ENCODE data around the gene ST6GALNAC5.

The ST6GALNAC5 gene

DNA sequence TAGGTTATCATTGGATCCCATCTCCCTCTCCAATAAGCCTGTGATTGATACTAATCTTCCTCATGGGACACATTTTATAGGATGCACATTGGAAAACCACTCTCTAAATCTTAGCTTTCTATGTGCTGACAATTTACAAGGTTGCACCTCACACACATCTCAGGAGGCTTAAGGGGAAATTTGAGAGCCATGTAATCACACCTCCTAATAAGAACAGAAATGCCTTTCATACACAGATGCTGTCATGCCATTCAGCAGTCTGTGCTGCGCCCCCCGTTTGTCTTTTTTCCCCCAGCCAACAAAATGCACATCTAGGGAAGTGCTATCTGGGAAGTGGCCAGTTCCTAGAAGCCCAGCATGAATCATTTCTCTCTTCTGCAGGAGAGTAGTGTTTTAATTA is 154.5 kb downstream of the ST6GALNAC5 start:
- Histone ChIP-seq H3K4me1 (ENCODE audit: control insufficient read depth, low read depth, low read length) (peaks cover 21% of the 10 kb centered on the region), H3K79me2 (ENCODE audit: control insufficient read depth, insufficient read depth, low read length) (no peaks in the 10 kb centered on the region), H3K23ac (ENCODE audit: low read length) (no peak overlapping the region), H4K8ac (ENCODE audit: low read depth, low read length) (no peak overlapping the region), H3K79me1 (ENCODE audit: low read length) (no peaks in the 10 kb centered on the region), H2AK5ac (ENCODE audit: low read length) (no peak overlapping the region), H3K4me3 (ENCODE audit: low read length) (no peak overlapping the region), H3K56ac (ENCODE audit: low read length) (no peak overlapping the region), H3K9ac (ENCODE audit: low read length) (no peak overlapping the region), H3K27me3 (ENCODE audit: insufficient read depth, low read length, poor library complexity) (no peaks in the 10 kb centered on the region), H3K27ac (ENCODE audit: low read depth, low read length) (no peak overlapping the region), H2BK15ac (replicated peaks; ENCODE audit: low read depth) (no peak overlapping the region), H2BK120ac (ENCODE audit: low read depth, low read length) (no peak overlapping the region), H2BK5ac (ENCODE audit: low read length) (no peak overlapping the region), H4K5ac (ENCODE audit: low read length) (no peak overlapping the region), H3K4me2 (ENCODE audit: low read length) (no peak overlapping the region), H3K4ac (ENCODE audit: low read depth, low read length) (no peak overlapping the region), H3K18ac (ENCODE audit: low read length) (no peak overlapping the region), H3K36me3 (ENCODE audit: control insufficient read depth, insufficient read depth, low read length) (no peaks in the 10 kb centered on the region)
- WGBS (ENCODE audit: extremely low coverage, insufficient coverage, low lambda C conversion rate): no CpG with 5 or more reads among the region's 2 CpGs
- no peak for DNase-seq

DNA sequence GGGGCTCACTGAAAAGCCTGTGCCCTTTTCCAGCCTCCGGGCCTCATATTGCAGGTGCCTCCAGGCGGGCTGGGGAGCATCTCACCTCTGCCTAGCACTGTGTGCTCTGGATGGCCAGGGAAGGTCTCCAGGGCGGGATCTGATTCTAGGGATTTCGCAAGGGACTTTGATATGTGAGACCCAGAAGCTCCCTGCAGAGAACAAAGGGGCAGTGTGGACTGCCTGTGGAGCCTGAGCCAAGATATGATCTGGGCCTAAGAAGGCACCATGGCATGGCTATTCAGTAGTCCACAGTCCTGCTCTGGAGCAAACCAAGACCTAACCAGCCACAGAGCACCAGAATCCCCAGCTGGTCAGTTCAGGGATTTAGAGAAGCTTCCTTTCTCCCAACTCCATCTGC is 157.2 kb downstream of the ST6GALNAC5 start:
- Histone ChIP-seq H2BK5ac (ENCODE audit: low read length) (no peak overlapping the region), H3K18ac (ENCODE audit: low read length) (no peak overlapping the region), H3K9ac (ENCODE audit: low read length) (no peak overlapping the region), H2AK5ac (ENCODE audit: low read length) (no peak overlapping the region), H3K4me1 (ENCODE audit: control insufficient read depth, low read depth, low read length) (peaks cover 10% of the 10 kb centered on the region), H3K79me2 (ENCODE audit: control insufficient read depth, insufficient read depth, low read length) (no peaks in the 10 kb centered on the region), H4K5ac (ENCODE audit: low read length) (no peak overlapping the region), H3K79me1 (ENCODE audit: low read length) (no peaks in the 10 kb centered on the region), H3K4ac (ENCODE audit: low read depth, low read length) (no peak overlapping the region), H3K56ac (ENCODE audit: low read length) (peak overlapping the region; percentile 6), H3K36me3 (ENCODE audit: control insufficient read depth, insufficient read depth, low read length) (no peaks in the 10 kb centered on the region), H3K27me3 (ENCODE audit: insufficient read depth, low read length, poor library complexity) (no peaks in the 10 kb centered on the region), H2BK15ac (replicated peaks; ENCODE audit: low read depth) (no peak overlapping the region), H2BK120ac (ENCODE audit: low read depth, low read length) (no peak overlapping the region), H3K4me3 (ENCODE audit: low read length) (no peak overlapping the region), H3K23ac (ENCODE audit: low read length) (no peak overlapping the region), H3K4me2 (ENCODE audit: low read length) (no peak overlapping the region), H3K27ac (ENCODE audit: low read depth, low read length) (no peak overlapping the region), H4K8ac (ENCODE audit: low read depth, low read length) (no peak overlapping the region)
- DNase-seq: peak; percentile 88
- no CpG with 5 or more reads among the region's 4 CpGs for WGBS (ENCODE audit: extremely low coverage, insufficient coverage, low lambda C conversion rate)

DNA sequence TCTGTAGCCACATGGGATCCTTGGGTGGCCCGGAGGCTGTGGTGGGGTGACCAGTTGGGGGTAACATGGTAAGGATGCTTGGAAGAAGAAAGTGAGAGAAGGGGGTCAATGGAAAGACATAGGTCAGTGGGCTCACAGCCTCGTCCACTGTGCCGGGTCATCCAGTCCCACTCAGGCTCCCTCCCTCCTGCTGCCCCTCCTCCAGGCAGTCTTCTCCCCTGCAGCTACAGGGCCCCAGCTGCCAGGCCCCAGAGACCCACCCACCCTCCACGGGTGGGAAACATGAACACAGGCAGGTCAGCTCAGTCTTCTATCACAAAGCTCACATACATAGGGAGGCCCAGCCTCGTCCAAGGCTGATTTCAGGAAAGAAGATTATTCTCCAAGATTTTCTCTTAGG is 158.3 kb downstream of the ST6GALNAC5 start:
- Histone ChIP-seq H2AK5ac (ENCODE audit: low read length) (no peak overlapping the region), H4K5ac (ENCODE audit: low read length) (no peak overlapping the region), H3K4me2 (ENCODE audit: low read length) (no peak overlapping the region), H2BK15ac (replicated peaks; ENCODE audit: low read depth) (no peak overlapping the region), H3K56ac (ENCODE audit: low read length) (peak overlapping the region; percentile 17), H3K23ac (ENCODE audit: low read length) (no peak overlapping the region), H3K27ac (ENCODE audit: low read depth, low read length) (no peak overlapping the region), H3K36me3 (ENCODE audit: control insufficient read depth, insufficient read depth, low read length) (no peaks in the 10 kb centered on the region), H3K4me1 (ENCODE audit: control insufficient read depth, low read depth, low read length) (peaks cover 8% of the 10 kb centered on the region), H3K79me2 (ENCODE audit: control insufficient read depth, insufficient read depth, low read length) (no peaks in the 10 kb centered on the region), H4K8ac (ENCODE audit: low read depth, low read length) (no peak overlapping the region), H3K27me3 (ENCODE audit: insufficient read depth, low read length, poor library complexity) (no peaks in the 10 kb centered on the region), H2BK5ac (ENCODE audit: low read length) (no peak overlapping the region), H3K9ac (ENCODE audit: low read length) (no peak overlapping the region), H3K4ac (ENCODE audit: low read depth, low read length) (no peak overlapping the region), H3K4me3 (ENCODE audit: low read length) (no peak overlapping the region), H2BK120ac (ENCODE audit: low read depth, low read length) (no peak overlapping the region), H3K79me1 (ENCODE audit: low read length) (no peaks in the 10 kb centered on the region), H3K18ac (ENCODE audit: low read length) (peak overlapping the region; percentile 42)
- no peak for DNase-seq
- WGBS (ENCODE audit: extremely low coverage, insufficient coverage, low lambda C conversion rate): no CpG with 5 or more reads among the region's 5 CpGs

DNA sequence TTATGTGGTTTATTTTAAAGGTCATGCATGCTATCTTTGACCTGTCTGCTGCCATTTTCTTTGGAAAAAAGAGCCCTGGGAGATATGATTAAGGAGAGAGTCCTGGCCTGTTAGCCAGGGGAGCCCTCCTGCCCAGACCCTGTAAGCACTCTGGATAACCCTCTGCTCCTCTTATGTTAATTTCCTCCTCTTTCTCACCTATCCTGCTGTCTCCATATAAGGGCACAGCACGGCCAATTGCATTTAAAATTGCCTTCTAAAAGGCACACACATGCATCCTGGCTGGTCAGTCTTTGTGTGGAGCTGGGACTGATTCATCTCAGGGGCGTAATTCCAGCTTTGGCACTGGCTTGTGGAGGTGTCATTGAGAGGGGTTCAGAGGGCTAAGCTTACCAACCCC is 158.9 kb downstream of the ST6GALNAC5 start:
- Histone ChIP-seq H2BK120ac (ENCODE audit: low read depth, low read length) (no peak overlapping the region), H4K8ac (ENCODE audit: low read depth, low read length) (no peak overlapping the region), H2BK5ac (ENCODE audit: low read length) (no peak overlapping the region), H3K36me3 (ENCODE audit: control insufficient read depth, insufficient read depth, low read length) (no peaks in the 10 kb centered on the region), H3K79me2 (ENCODE audit: control insufficient read depth, insufficient read depth, low read length) (no peaks in the 10 kb centered on the region), H2BK15ac (replicated peaks; ENCODE audit: low read depth) (no peak overlapping the region), H3K27ac (ENCODE audit: low read depth, low read length) (no peak overlapping the region), H3K4me3 (ENCODE audit: low read length) (no peak overlapping the region), H3K4me1 (ENCODE audit: control insufficient read depth, low read depth, low read length) (peaks cover 8% of the 10 kb centered on the region), H3K27me3 (ENCODE audit: insufficient read depth, low read length, poor library complexity) (no peaks in the 10 kb centered on the region), H3K23ac (ENCODE audit: low read length) (no peak overlapping the region), H4K5ac (ENCODE audit: low read length) (no peak overlapping the region), H3K4me2 (ENCODE audit: low read length) (no peak overlapping the region), H2AK5ac (ENCODE audit: low read length) (no peak overlapping the region), H3K4ac (ENCODE audit: low read depth, low read length) (no peak overlapping the region), H3K18ac (ENCODE audit: low read length) (no peak overlapping the region), H3K56ac (ENCODE audit: low read length) (no peak overlapping the region), H3K9ac (ENCODE audit: low read length) (no peak overlapping the region), H3K79me1 (ENCODE audit: low read length) (no peaks in the 10 kb centered on the region)
- WGBS (ENCODE audit: extremely low coverage, insufficient coverage, low lambda C conversion rate): no CpG with 5 or more reads among the region's 2 CpGs
- DNase-seq: peak; percentile 33

DNA sequence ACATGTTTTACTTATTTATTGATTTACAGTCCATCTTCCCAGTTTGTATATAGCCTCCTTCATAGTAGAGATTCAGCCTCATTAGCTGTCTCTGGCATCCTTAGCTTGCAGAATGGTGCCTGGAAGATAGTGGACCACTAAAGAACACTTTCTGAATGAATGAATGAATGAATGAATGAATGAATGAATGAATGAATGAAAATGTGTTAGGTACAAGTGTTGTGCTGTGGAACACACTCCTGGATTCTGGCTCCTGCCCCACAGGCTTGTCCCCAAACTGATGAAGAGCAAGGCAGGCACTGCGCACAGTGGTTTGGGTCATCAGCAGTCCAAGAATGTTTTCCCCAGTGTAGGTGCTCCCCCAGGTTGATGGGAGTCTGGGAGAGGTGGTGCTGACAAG is 159.4 kb downstream of the ST6GALNAC5 start:
- H3K4me1 ChIP-seq (ENCODE audit: control insufficient read depth, low read depth, low read length): peaks cover 8% of the 10 kb centered on the region
- DNase-seq: no peak
- WGBS (ENCODE audit: extremely low coverage, insufficient coverage, low lambda C conversion rate): no CpG with 5 or more reads among the region's 1 CpG

DNA sequence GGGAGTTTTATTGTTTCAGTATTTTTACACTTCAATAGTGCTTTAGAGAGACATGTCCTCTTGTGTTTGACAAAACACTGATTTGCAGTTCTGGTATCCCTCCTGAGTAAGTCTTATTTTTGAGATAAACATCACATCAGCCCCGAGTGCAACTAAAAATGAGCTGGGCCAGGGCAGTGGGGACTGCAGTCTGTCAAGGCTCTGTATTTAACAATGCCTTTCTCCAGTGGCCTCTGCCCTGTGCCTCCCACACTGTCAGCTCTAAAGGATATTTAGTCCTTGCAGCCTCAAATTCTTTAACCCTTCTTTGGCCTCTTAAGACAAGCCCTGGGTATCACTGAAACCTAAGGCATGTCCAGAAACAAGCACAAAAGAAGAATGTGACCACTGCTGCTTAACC is 160.6 kb downstream of the ST6GALNAC5 start:
- H3K4ac ChIP-seq (ENCODE audit: low read depth, low read length): no peak overlapping the region
- no peak overlapping the region for H4K8ac ChIP-seq (ENCODE audit: low read depth, low read length)
- H3K79me1 ChIP-seq (ENCODE audit: low read length): no peaks in the 10 kb centered on the region
- no peak overlapping the region for H3K4me3 ChIP-seq (ENCODE audit: low read length)
- H3K56ac ChIP-seq (ENCODE audit: low read length): no peak overlapping the region
- H2AK5ac ChIP-seq (ENCODE audit: low read length): no peak overlapping the region
- no peak for DNase-seq
- H3K23ac ChIP-seq (ENCODE audit: low read length): no peak overlapping the region
- H2BK120ac ChIP-seq (ENCODE audit: low read depth, low read length): no peak overlapping the region
- H3K9ac ChIP-seq (ENCODE audit: low read length): no peak overlapping the region
- WGBS (ENCODE audit: extremely low coverage, insufficient coverage, low lambda C conversion rate): no CpG with 5 or more reads among the region's 1 CpG
- H3K36me3 ChIP-seq (ENCODE audit: control insufficient read depth, insufficient read depth, low read length): no peaks in the 10 kb centered on the region
- H2BK5ac ChIP-seq (ENCODE audit: low read length): no peak overlapping the region
- H3K79me2 ChIP-seq (ENCODE audit: control insufficient read depth, insufficient read depth, low read length): no peaks in the 10 kb centered on the region
- H2BK15ac ChIP-seq (replicated peaks; ENCODE audit: low read depth): no peak overlapping the region
- H4K5ac ChIP-seq (ENCODE audit: low read length): no peak overlapping the region
- peaks cover 6% of the 10 kb centered on the region for H3K4me1 ChIP-seq (ENCODE audit: control insufficient read depth, low read depth, low read length)
- no peak overlapping the region for H3K18ac ChIP-seq (ENCODE audit: low read length)
- no peak overlapping the region for H3K27ac ChIP-seq (ENCODE audit: low read depth, low read length)
- no peaks in the 10 kb centered on the region for H3K27me3 ChIP-seq (ENCODE audit: insufficient read depth, low read length, poor library complexity)
- H3K4me2 ChIP-seq (ENCODE audit: low read length): no peak overlapping the region

More for the DNA sequence above, 159.4 kb downstream of the ST6GALNAC5 start:
- Histone ChIP-seq H2BK120ac (ENCODE audit: low read depth, low read length) (no peak overlapping the region), H3K79me2 (ENCODE audit: control insufficient read depth, insufficient read depth, low read length) (no peaks in the 10 kb centered on the region), H3K4me3 (ENCODE audit: low read length) (no peak overlapping the region), H3K18ac (ENCODE audit: low read length) (no peak overlapping the region), H3K4ac (ENCODE audit: low read depth, low read length) (no peak overlapping the region), H3K4me2 (ENCODE audit: low read length) (no peak overlapping the region), H3K23ac (ENCODE audit: low read length) (no peak overlapping the region), H3K79me1 (ENCODE audit: low read length) (no peaks in the 10 kb centered on the region), H2BK15ac (replicated peaks; ENCODE audit: low read depth) (no peak overlapping the region), H2AK5ac (ENCODE audit: low read length) (no peak overlapping the region), H3K27me3 (ENCODE audit: insufficient read depth, low read length, poor library complexity) (no peaks in the 10 kb centered on the region), H3K9ac (ENCODE audit: low read length) (no peak overlapping the region), H3K36me3 (ENCODE audit: control insufficient read depth, insufficient read depth, low read length) (no peaks in the 10 kb centered on the region), H3K27ac (ENCODE audit: low read depth, low read length) (no peak overlapping the region), H2BK5ac (ENCODE audit: low read length) (no peak overlapping the region), H4K5ac (ENCODE audit: low read length) (no peak overlapping the region), H4K8ac (ENCODE audit: low read depth, low read length) (no peak overlapping the region), H3K56ac (ENCODE audit: low read length) (no peak overlapping the region)
